Effector CD4-positive, alpha-beta T cell (primary cell): ENCODE measurements around the gene KATNA1.
"Not testable (repeated sequence)": the region's sequence is repeated elsewhere in the genome, so short reads cannot be mapped to it uniquely, and the experiment has no call there.

ENCODE experiments used
- DNase-seq: peaks from one replicate; pipeline ENCODE4 v3.0.0-alpha.2; 2020
- total RNA-seq: gene quantifications from one replicate; lab custom pipeline; 2026; lab: John Stamatoyannopoulos, UW

Gene KATNA1
- 32.5 reads per million, percentile 58 among the genes with 10 or more reads in this experiment for total RNA-seq

- peak; percentile 76 for DNase-seq
Observed at GRCh38 chr6:149648148-149649145, at the start of gene KATNA1. Gene KATNA1, minus strand, starts transcription at chr6:149648714. Its CDS starts 10,167 bp downstream, at chr6:149638547.

- DNase-seq: no peak
Observed at GRCh38 chr6:149698175-149698574, 49.7 kb upstream of the KATNA1 start.

- no peak for DNase-seq
Observed at GRCh38 chr6:149696901-149697300, 48.4 kb upstream of the KATNA1 start.

GRCh38 chr6:149694921-149695320 lies 46.4 kb upstream of the KATNA1 start:
- no peak for DNase-seq

GRCh38 chr6:149691201-149691600 lies 42.7 kb upstream of the KATNA1 start:
- no peak for DNase-seq

GRCh38 chr6:149686230-149686629 lies 37.7 kb upstream of the KATNA1 start:
- no peak for DNase-seq

- no peak for DNase-seq
Observed at GRCh38 chr6:149683256-149683859, 34.8 kb upstream of the KATNA1 start.

- not testable (repeated sequence) for DNase-seq
Observed at GRCh38 chr6:149681845-149682244, 33.3 kb upstream of the KATNA1 start.

- DNase-seq: no peak
Observed at GRCh38 chr6:149681209-149681608, 32.7 kb upstream of the KATNA1 start.

GRCh38 chr6:149680503-149680902 lies 32.0 kb upstream of the KATNA1 start:
- DNase-seq: no peak

- not testable (repeated sequence) for DNase-seq
Observed at GRCh38 chr6:149672265-149672664, 23.8 kb upstream of the KATNA1 start.

- DNase-seq: no peak
Observed at GRCh38 chr6:149660028-149660427, 11.5 kb upstream of the KATNA1 start.

GRCh38 chr6:149657441-149657840 lies 8.9 kb upstream of the KATNA1 start:
- DNase-seq: no peak

GRCh38 chr6:149651056-149651455 lies 2.5 kb upstream of the KATNA1 start:
- no peak for DNase-seq

- no peak for DNase-seq
Observed at GRCh38 chr6:149646599-149646998, 1.9 kb downstream of the KATNA1 start.

GRCh38 chr6:149642829-149643580 lies 5.5 kb downstream of the KATNA1 start:
- DNase-seq: no peak

- no peak for DNase-seq
Observed at GRCh38 chr6:149636124-149636523, 12.4 kb downstream of the KATNA1 start.

- no peak for DNase-seq
Observed at GRCh38 chr6:149634315-149634714, 14.2 kb downstream of the KATNA1 start.

- no peak for DNase-seq
Observed at GRCh38 chr6:149628875-149629510, 19.5 kb downstream of the KATNA1 start.

GRCh38 chr6:149627672-149628071 lies 20.8 kb downstream of the KATNA1 start:
- DNase-seq: no peak

GRCh38 chr6:149615805-149616204 lies 32.7 kb downstream of the KATNA1 start:
- no peak for DNase-seq

GRCh38 chr6:149614337-149614736 lies 34.2 kb downstream of the KATNA1 start:
- DNase-seq: no peak
